HG03196 (cell line): ENCODE results near the gene MYO9A.
A peak's percentile ranks its signal among the peaks of the same experiment; 100 is the strongest.
"Not testable (repeated sequence)": the region's sequence is repeated elsewhere in the genome, so short reads cannot be mapped to it uniquely, and the experiment has no call there.

Experiments used
- ATAC-seq: cut with Tn5 transposase; IDR thresholded peaks from one replicate; pipeline ENCODE4 v1.9.1; 2021; ENCODE audit not compliant: unreplicated experiment

Gene MYO9A

DNA sequence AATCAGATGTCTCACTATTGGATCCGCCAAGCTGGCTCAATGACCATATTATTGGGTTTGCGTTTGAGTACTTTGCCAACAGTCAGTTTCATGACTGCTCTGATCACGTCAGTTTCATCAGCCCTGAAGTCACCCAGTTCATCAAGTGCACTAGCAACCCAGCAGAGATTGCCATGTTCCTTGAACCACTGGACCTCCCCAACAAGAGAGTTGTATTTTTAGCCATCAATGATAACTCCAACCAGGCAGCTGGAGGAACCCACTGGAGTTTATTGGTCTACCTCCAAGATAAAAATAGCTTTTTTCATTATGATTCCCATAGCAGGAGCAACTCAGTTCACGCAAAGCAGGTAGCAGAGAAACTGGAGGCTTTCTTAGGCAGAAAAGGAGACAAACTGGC, 21.7 kb upstream of the MYO9A start:
- no peak for ATAC-seq

DNA sequence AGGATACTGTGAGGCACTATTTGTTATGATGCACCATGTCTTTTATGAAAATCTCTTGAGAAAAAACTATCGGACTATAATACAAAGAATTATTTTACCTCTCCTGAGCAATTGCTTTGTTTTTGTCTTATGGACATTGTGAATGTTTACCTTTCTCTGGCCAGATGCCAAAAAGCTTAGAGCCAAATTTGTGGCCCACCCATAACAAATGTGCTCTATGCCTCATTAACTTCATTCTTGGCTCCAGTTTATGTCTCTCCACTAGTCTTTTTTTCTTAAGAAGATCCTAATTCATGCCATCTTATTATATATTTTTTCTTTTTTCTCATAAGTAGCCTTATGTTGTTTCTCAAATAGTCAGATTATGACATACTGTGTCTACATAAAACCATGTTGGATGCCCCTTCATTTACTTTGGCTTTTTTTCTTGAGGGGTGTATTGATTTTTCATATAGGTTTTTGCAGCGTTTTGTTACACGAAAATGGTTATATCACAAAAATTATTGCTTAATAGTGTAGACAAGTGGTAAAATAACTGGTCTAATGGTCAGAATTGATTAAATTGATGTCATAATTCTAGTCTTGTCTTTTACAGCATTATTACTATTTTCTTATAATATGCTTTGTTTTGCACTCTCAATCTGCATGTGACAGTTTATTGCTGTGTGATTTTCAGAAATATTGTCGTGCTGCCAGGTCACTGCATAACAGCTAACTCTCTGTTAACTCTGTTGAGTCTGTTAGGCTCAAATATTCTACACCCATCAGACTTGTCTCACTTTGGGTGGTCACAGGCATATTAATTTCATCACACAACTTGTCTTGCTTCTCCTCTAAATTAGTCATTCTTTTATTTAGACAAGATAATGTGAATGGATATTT, 18.5 kb upstream of the MYO9A start:
- ATAC-seq: no peak

DNA sequence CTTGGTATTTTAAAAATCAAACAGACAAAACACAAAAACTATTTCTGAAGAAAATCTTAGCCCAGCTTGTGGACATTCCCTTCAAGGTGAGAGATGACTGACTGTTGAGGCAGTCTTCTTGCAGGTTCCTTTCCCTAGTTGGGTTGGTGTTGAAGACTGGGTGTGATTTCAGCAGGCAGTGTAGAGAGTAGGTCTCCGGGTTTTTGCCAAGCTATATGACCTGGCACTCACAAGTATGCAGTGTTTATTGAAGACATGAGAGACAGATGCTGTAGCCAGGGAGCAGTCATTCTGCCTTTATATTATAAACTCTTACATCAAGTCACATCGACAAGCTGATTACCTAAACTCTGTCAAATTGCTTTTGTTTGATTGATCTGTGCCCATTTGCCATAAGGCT, 17.8 kb upstream of the MYO9A start:
- ATAC-seq: no peak

DNA sequence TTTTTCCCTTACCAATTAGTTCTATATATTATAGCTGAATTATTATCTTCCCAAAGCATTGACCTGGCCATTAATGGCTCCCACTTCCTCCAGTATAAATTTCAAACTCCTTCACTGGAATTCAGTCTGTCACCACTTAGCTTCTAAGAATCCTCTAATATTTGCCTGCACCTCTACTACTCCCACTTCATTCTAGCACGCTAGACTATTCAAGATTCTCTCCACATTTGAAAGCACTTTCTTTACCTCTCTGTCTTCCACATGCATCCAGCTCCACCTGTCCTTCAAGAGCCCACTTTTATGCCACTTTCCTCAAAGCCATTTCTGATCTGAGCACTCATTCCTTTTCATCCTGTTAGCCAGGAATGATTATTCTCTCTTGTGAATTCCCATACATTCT, 15.3 kb upstream of the MYO9A start:
- ATAC-seq: no peak

DNA sequence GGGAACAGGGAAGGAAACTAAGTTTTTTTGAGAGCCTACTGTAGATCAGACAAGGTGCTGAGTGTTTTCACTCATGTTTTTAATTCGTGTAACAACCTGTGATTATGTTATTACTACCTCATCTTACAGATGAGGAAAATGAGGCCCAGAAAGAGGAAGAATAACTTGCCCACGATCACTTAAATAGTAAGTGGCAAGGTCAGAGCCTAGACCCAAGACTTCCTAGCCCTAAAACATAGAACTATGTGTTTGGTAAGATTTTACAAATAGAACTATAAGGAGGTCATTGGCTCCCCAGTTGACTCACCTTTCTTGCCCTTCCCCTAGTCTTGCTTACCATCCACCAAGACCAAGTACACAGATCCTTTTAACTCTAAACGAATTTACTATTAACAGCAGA, 14.0 kb upstream of the MYO9A start:
- no peak for ATAC-seq

DNA sequence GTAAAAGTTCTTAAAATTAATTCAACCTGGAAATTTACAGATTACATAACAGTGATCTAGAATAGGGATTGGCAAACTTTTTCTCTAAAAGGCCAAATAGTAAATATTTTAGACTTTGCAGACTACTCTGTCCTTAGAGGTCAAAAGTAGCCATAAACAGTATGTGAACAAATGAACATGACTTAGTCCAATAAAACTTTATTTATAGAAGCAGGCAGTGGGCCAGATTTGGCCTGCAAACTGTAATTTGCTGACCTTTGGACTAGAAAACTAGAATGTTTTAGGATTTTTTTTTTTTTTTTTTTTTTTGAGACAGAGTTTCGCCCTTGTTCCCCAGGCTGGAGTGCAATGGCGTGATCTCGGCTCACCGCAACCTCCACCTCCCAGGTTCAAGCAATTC, 12.3 kb upstream of the MYO9A start:
- no peak for ATAC-seq

DNA sequence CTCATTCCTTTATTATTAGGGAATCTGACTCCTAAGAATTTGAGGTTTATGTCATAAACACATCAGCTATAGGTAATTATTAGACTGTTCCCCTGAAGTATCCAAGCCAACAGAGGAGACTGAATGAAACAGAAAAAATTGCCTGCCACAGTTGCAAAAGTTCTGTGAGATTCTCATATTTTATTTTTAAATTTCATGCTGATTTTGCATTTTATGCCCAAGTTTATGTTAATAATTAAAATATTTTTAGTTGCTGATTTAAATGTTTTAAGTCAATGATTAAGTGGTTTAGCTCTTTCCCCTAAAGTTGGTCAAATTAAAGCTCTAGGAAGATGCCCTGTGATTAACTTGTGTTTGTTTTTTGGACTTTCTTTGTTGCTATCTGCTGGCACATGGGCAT, 10.4 kb upstream of the MYO9A start:
- no peak for ATAC-seq

DNA sequence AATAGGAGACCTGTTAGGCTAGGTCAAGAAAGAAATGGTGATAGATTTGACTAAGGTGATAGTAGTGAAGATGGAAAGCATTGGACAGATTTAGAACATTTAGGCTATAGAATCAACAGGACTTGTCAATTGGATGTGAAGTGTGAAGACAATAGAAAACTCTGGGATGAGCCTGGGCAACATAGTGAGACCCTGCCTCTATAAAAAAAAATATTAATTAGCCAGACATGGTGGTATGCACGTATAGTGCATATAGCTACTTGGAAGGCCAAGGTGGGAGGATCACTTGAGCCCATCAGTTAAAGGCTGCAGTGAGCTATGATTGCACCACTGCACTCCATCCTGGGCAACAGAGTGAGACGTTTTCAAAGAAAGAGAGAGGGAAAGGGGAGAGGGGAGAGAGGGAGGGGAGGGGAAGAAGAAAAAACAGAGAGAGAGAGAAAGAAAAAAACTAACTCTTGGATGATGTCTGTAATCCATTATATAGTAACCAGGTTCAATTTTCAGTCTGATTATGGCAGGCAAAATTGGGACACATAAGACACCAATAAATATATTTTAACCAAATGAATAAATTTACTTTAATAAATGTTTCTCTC, 9.9 kb upstream of the MYO9A start:
- ATAC-seq: no peak

DNA sequence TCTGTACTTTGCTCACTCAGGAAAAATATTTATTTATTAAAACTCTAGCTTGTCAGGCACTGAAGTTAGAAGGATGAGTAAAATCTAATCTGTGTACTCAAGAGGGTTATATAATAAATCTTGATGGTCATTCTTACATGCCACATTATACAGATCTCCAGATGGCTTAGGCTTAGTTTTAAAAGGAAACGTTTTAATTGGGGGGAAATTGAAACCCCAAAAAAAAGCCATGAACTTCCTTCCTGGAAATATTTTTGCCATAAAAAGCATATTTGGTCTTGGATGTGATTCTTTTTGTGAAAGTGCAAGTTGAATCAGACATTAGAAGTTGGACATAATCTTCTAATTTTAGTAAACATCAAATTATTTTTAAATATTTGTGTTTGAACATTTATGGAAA, 6.3 kb upstream of the MYO9A start:
- ATAC-seq: no peak

DNA sequence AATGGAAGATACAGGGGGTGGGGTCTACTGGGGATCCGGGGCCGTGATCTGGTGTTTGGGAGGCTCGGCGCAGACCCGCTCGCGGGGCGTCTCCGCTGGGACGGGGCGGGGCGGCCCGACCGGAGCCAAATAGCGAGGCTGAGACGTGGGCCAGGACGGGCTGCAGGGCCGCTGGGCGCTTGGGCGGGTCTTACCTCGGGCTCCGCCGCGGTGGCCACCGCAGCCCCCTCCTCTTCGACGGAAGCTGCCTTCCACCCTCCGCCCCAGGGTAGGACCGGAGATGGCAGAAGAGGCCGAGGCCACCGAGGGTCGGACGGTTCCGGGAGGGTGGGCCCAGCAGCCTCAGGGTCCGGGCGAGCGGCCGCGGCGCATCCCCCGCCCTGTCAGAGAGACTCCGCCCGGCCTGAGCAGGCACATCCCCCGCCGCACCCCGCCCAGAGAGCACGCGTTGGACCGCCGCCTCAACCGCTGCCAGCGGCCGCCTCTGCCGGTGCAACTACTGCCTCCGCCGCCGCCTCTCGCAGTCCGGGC, 399 bp downstream of the MYO9A start:
- peak; percentile 67 for ATAC-seq

DNA sequence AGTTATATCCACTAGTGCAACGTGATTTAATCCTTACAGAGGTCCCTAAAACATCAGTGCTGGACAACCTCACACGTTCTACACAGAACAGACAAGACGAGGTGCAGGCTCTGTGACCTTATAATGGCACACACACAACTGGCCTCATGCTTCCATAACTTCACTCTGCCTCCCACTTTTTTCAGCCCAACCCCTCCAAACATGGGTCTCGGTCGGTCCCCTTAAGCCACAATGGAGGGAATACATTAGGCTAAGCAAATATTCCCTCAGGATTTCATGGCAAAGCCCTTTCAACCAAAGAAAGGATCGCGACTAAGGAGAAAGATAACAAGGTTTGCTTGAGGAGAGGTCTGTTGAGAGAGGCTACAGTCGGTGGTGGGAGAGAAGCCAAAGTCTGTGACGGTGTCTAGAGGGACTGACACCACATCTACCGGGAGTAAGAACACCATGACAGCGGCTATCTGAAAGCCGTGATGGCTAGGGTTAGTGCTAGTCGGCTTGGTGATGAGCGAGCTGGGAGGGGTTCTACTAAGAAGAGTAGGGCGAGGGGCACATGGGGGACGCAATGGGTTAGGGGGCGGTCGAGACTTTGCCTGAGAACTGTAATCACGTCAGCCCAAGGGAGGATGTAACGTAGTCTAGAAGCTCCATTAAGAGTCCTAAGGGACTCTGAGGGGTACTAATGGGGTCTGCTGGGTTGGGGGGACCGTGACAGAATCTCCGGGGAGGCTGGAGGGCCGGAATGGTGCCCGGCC, 1.0 kb downstream of the MYO9A start:
- no peak for ATAC-seq

DNA sequence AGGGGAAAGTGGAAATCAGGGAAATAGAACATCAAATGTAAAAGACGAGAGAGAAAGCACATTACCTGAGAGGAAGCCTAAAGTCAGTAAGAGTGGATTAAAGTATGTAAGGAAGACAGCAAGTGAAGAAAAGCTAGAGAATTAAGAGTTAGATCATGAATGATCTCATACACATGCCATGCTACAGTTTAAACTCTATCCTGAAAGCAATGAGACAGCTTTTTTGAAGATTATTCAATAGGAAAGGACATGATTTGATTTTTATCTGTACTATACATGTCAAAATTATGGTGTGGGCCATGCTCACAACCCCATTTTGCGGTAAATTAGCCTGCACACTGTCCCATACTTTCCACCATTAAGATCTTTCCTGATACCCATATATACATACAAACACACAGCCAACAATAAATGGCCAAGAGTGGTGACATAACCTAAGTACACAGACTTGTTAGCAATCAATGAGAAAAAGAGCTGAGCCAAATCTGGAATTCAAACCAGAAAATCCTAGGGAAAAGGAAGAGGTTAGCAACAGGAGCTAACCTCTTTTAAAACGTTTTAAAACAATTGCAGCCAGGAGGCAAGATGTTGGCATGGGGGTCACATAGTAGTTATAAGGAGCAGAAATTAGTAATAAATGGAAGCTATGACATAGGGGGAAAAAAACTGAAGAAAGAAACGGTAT, 4.5 kb downstream of the MYO9A start:
- no peak for ATAC-seq

DNA sequence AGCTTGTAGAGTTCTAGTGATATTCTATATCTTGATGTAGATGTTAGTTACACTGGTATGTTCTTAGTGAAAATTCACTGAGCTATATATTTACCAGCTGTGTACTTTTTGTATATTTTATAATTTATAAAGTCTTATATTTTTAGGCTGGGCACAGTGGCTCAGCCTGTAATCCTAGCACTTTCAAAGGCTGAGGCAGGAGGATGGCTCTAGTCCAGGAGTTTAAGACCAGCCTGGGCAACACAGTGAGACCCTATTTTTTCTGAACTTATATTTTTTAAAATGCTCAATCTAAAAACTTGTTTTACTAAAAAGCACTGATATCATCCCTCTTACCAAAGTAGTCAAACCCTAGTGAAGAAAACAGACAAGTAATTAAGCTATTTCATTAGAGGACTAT, 5.1 kb downstream of the MYO9A start:
- no peak for ATAC-seq

DNA sequence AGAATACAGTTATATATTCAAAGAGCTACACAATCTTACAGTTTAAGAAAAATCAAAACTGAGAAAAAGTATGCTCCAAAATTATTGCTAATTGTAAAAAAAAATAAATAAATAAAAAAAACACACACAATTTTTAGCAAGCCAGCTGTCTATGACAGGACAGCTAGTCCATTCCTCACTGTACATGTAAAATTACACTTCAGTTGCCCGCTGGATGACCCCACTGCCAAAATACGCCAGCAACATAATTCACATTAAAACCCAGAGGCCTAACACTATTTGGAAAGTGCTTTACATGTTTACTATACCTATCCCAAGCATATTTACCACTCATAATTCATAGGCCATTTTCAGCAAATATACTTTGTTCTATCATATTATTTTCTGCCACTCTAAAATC, 5.8 kb downstream of the MYO9A start:
- ATAC-seq: no peak

DNA sequence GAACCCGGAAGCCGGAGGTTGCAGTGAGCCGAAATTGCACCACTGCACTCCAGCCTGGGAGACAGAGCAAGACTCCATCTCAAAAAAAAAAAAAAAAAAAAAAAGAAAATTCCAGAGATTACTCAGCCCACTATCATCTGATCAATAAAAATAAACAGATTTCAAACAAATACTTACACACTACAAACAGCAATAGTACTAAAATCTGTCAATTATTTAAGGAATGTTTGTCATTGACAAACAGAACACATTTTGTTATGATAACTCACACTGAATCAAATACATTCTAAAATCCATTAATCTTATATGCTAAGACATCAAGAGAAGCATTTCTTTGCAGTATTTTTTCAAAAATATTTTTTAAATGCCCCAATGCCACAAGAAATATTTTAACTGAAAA, 7.6 kb downstream of the MYO9A start:
- ATAC-seq: no peak

DNA sequence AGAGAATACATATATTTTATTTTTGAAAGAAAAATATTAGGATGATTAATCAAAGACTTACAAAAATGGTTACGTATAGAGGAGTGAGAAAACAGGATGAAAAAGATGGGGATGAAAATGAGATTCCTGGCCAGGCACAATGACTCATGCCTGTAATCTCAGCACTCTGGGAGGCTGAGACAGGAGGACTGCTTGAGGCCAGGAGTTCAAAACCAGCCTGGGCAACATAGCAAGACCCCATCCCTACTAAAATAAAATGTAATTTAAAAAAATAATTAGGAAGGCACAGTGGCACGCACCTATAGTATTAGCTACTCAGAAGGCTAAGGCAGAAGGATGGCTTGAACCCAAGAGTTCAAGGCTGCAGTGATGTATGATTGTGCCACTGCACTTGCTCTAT, 11.9 kb downstream of the MYO9A start:
- ATAC-seq: no peak

DNA sequence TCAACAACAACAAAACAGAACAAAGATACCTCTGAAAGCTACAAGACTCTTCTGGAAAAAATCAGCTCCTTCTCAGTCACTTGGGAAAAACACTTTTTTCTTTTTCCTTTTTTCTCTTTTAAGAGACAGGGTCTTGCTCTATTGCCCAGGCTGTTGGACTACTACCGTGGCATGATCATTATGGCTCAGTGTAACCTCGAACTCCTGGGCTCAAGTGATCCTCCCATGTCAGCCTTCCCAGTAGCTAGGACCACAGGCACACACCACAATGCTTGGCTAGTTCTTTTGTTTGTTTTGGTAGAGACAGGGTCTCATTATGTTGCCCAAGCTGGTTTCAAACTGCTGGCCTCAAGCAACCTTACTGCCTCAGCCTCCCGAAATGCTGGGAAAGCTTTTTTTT, 12.8 kb downstream of the MYO9A start:
- ATAC-seq: no peak

DNA sequence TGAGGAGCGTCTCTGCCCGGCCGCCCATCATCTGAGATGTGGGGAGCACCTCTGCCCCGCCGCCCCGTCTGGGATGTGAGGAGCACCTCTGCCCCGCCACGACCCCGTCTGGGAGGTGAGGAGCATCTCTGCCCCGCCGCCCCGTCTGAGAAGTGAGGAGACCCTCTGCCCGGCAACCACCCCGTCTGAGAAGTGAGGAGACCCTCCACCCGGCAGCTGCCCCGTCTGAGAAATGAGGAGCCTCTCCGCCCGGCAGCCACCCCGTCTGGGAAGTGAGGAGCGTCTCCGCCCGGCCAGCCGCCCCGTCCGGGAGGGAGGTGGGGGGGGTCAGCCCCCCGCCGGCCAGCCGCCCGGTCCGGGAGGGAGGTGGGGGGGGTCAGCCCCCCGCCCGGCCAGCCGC, 17.4 kb downstream of the MYO9A start:
- not testable (repeated sequence) for ATAC-seq

DNA sequence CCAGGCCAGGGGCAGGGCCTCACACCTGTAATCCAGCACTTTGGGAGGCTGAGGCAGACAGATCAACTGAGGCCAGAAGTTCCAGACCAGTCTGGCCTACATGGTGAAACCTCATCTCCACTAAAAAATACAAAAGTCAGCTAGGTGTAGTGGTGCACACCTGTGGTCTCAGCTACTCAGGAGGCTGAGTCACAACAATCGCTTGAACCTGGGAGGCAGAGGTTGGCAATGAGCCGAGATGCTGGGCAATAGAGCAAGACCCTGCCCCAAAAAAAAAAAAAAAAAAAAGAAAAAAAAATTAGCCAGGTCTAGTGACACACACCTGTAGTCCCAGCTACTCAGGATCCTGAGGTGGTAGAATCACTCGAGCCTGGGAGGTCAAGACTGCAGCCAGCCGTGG, 18.8 kb downstream of the MYO9A start:
- no peak for ATAC-seq

DNA sequence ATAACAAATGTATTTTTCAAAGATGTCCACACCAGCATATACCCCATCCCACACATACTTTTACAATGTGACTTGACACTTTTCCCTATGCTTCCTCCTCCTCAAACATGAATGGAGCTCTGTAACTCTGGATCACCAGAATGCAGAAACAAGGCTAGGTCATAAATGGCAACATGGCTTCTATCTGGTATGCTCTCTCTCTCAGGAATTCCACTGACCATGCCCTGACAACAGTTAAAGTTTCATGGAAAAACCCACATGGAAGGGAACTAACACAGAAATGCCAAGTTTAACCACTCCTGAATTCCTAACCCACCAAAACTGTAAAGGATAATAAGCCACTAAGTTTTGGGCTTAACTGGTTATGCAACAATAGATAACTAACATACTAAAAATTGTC, 19.9 kb downstream of the MYO9A start:
- no peak for ATAC-seq

DNA sequence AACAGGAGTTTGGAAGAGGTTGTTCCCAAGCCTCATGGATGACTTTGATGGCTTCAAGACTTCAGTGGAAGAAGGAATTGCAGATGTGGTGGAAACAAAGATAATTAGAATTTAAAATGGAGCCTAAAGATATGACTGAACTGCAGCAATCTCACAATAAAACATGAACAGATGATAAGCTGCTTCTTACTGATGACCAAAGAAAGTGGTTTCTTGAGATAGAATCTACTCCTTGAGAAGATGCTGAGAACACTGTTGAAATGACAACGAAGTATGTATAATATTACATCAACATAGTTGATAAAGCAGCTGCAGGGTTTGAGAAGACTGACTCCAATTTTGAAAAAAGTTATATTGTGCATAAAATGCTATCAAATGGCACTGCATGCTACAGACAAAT, 21.2 kb downstream of the MYO9A start:
- ATAC-seq: no peak
